Central memory CD4-positive, alpha-beta T cell (primary cell): ENCODE results near the gene FOXD2.

Experiments
- DNase-seq: peaks from one replicate; pipeline ENCODE4 v3.0.0; 2022
- total RNA-seq, 3 experiments: gene quantifications; one replicate each; lab custom pipeline; 2026; lab: John Stamatoyannopoulos, UW

FOXD2 gene
- total RNA-seq = 0.46 to 1.5 (median 1.3) reads per million in 3 experiments

DNA sequence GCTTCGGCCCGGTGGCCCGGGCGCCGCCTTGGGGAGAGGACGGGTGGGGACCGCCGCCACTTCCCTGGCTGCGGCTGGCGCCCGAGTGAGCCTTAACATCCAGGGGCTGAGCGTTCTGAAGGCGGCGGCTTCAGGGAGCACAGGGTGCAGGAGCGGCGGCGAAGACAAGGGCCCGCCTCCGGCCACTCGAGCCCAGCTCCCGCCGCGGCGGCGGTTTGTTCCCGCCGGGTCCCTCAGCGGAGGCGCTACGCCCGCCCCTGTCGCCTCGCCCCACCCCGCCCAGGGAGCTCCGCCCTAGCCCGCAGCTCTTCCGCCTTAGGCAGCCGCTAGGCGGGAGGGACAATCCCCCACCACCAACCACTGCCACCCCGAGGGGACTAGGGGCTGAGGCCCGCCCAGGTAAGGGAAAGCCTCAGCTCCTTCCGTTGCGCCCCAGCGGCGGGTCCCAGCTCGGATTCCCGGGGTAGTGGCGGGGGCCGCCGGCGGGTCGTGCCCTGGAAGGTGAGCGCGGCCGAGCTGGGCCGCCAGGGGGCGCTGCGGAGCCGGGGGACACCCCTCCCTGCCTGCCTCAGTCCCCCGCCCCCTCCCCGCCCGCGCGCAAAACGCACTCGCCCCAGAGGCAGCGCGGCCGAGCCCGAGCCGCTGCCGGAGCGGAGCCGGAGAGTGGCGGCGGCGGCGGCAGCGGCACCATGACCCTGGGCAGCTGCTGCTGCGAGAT, at the start of gene FOXD2:
TSS of gene FOXD2 (plus strand) at position 598 of the 718 bp plus-strand sequence. CDS start at position 690, 92 bp downstream.
- DNase-seq = peak; percentile 87

GRCh38 chr1:47388891-47389238, 49.0 kb upstream of the FOXD2 start:
- peak; percentile 7 for DNase-seq

GRCh38 chr1:47389731-47390130, 48.1 kb upstream of the FOXD2 start:
- DNase-seq = no peak

GRCh38 chr1:47390843-47391242, 47.0 kb upstream of the FOXD2 start:
- DNase-seq = no peak

DNA sequence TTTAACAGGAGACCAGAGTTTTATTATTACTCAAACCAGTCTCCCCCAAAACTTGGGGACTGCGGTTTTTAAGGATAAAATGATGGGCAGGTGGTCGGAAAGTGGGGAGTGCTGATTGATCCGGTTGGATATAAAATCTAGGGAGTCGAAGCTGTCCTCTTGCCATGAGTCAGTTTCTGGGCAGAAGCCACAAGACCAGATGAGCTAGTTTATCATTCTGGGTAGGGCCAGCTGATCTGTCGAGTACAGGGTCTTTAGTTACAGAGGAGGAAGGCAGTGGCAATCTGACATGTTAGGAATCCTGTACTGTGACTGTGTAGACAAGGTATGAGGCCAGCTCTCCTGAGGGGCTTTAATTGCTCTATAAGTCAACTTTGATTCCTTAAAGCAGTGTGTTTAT, 44.7 kb upstream of the FOXD2 start:
- no peak for DNase-seq

DNA sequence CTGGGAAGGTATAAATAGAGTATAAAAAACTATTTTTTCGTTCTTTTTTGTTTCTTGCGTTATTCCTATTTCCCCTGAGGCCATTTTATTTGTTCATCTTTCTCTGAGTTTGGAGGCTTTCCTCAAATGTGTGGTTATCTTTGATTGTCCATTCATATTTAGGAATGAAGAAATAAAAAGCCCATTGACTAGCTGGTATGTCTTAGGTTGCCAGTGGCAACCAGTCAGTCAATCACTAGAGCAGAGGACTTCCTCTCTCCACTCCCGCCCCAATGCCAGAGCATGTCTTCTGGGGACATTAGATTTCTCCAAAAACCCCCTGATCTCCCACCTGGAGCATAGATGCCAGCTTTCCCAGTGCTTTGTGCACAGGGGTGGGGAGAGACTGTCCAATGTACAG, 42.4 kb upstream of the FOXD2 start:
- DNase-seq = no peak

- DNase-seq = no peak
Observed at GRCh38 chr1:47396671-47397196, 41.1 kb upstream of the FOXD2 start.

DNA sequence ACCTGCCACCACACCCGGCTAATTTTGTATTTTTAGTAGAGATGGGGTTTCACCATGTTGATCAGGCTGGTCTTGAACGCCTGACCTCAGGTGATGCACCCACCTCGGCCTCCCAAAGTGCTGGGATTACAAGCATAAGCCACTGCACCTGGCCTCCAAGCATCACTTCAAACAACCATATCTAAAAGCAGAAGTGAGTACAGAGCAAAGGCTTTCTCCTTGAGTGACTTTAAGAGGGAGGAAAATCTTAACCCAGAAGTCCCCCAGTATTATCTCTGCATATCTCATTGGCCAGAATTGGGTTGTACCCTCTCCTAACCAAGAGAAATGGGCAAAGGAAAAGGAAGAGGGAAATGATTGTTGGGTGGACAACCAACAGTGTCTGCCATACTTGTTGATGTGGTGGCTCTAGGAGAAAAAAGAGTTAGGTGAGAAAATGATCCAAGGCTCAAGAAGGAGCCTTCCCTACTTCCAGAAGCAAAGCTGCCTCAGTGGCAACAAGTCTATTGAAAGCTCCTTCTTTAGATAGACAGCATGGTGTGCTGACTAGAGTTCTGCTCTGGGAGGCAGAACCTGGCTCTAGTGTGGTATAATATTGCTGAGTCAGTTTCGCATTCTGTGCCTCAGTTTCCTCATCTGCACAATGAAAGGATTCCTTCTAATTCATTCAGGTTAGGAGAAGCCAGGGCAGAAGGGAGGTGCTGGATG, 38.6 kb upstream of the FOXD2 start:
- DNase-seq = no peak

DNA sequence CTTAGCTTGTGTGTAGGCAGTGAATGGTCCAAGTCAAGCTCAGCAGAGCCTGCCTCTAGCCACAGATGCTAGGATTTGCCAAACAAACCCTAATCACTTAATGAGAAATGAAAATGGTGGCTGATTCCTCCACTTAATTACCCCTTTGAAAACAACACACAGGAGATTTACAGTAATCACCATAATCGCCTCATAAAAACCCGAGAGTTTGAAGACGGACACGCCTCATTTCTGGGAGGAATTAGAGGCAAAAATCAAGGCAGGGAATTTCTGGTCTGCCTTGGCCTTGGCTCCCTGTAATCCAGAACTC, 38.0 kb upstream of the FOXD2 start:
- DNase-seq = no peak

GRCh38 chr1:47401761-47402160, 36.1 kb upstream of the FOXD2 start:
- DNase-seq = no peak

GRCh38 chr1:47402591-47402990, 35.3 kb upstream of the FOXD2 start:
- DNase-seq = no peak

- DNase-seq = no peak
Observed at GRCh38 chr1:47403321-47403910, 34.4 kb upstream of the FOXD2 start.

DNA sequence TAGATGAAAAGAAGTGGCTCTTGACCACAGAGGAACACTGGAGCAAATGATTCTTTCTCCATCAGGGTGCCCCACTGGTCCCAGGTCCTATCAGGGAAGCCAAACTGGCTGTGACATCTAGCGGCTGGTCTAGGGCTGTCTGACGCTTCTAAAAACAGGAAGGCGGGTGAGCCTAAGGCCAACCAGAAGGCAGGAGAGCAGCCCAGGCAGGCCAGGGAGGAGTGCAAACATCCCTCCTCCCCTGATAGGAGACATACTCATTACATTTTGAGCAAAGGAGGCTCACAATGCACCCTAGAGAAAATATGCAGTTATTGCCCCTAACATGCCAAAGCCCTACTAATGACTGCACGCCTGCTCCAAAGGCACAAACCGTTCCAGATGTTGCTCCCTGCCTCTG, 32.1 kb upstream of the FOXD2 start:
- DNase-seq = no peak

DNA sequence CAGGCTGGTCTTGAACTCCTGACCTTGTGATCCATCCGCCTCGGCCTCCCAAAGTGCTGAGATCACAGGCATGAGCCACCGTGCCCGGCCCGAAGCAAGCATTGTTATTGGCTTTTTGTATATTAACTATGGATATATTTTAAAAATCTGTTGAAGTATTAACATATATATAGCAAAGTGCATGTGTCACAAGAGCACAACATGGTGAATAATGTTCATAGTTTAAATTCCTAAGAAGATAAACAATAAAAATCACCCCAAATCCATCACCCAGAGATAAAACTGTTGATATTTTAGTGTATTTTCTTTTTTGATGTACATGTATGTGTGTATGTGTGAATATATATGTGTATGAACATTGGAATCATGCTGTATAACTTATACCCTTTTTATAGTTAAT, 30.9 kb upstream of the FOXD2 start:
- DNase-seq = no peak

- DNase-seq = no peak
Observed at GRCh38 chr1:47407481-47407880, 30.4 kb upstream of the FOXD2 start.

GRCh38 chr1:47409311-47410067, 28.4 kb upstream of the FOXD2 start:
- DNase-seq = no peak

DNA sequence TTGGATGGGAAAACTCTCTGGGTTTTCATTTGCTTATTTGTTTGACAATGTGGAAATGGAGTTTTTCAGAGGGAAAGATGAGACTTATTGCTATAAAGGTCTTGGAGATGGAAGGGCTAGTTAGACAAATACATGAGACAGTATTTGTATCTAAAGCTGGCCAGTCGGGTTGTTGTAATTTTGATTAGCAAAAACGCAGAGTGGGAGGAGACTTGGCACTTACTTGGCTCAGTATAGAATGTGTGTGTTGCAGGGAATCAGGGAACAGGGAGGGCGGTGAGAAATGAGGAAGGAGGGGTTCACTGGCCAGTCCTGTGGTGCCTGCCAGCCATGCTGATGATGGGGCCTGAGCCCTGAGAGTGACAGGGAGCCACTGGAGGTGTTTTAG, 27.8 kb upstream of the FOXD2 start:
- DNase-seq = no peak

DNA sequence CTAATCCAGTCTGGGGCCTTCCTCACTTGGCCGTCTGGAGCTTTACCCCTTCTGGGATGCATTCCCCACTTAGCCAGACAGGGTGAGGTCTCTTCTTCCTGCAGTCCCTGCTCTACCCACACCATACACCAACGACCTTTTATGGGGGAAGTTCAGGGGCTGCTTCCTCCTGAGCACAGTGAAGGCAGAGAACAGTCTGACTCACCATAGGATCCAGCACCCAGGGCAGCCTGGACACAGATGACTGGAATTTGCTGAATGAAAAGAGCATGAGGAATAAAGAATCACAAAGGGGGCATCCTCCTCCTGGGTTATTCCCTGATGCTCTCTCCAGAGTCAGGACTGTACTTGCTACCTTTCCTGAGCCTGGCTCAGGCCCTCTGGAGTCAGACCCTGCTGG, 26.4 kb upstream of the FOXD2 start:
- DNase-seq = no peak

DNA sequence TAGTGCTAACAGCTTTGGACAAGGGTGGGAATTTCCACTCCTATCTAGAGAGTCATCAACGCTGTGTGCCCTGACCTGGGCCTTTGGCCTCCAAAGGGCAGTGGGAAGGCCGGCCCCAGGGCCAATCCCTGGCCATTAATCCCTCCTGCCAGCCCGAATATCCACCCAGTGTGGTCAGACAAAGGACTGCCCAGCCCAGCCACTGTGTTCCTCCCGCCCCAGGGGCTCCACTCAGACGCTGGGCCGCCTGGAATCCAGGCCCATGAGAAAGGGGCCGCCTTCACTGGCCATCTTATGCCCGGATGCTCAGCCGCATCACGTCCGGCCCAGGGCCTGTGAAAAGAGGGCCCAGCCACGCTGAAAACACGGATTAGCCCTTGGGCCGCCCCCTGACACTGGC, 25.4 kb upstream of the FOXD2 start:
- no peak for DNase-seq

DNA sequence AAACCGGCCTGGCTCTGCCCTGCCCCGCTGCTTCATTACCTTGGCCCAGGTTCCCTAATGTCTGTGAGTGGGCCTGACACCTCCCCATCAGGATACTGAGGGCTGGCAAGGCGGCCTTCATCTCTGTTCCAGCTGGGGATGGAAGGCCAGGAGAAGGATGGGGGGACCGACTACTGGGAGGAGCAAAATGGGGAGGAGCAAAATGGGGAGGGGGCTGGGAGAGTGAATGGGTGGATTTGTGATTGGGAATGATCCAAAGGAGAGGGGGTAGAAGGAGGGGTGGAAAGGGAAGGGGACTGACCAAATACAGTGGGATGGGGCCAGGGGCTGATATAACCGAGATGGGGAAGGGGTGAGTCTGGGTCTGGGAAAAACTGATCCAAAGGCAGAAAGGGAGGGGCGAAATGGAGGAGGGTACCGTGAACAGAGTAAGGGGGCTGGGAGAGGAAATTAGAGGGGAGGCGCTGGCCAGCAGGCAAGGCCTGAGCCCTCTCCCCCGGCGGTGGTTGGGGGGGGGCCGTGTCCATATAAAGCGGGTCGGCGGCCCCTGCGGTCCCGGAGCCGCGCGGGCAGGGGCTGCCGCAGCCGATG, 22.0 kb upstream of the FOXD2 start, which contains the start of gene FOXE3:
TSS of gene FOXE3 (plus strand) at position 558 of the 591 bp plus-strand sequence. CDS start at position 589, 31 bp downstream.
- DNase-seq = no peak

DNA sequence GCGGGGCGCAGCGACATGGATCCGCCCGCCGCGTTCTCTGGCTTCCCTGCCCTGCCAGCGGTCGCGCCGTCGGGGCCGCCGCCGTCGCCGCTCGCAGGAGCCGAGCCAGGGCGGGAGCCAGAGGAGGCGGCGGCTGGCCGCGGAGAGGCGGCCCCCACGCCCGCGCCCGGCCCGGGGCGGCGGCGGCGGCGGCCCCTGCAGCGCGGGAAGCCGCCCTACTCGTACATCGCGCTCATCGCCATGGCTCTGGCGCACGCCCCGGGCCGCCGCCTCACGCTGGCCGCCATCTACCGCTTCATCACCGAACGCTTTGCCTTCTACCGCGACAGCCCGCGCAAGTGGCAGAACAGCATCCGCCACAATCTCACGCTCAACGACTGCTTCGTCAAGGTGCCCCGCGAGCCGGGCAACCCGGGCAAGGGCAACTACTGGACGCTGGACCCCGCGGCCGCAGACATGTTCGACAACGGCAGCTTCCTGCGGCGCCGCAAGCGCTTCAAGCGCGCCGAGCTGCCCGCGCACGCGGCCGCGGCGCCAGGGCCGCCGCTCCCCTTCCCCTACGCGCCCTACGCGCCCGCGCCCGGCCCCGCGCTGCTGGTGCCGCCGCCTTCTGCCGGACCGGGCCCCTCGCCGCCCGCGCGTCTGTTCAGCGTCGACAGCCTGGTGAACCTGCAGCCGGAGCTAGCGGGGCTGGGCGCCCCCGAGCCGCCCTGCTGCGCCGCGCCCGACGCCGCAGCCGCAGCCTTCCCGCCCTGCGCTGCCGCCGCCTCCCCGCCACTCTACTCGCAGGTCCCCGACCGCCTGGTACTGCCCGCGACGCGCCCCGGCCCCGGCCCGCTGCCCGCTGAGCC, 21.3 kb upstream of the FOXD2 start:
- no peak for DNase-seq
